HK-2 (cell line): ENCODE measurements around the gene KISS1.

ENCODE experiments used
- DNase-seq: peaks from one replicate; pipeline ENCODE4 v3.0.0-alpha.2; 2018; ENCODE audit not compliant: unreplicated experiment

Gene KISS1

DNA sequence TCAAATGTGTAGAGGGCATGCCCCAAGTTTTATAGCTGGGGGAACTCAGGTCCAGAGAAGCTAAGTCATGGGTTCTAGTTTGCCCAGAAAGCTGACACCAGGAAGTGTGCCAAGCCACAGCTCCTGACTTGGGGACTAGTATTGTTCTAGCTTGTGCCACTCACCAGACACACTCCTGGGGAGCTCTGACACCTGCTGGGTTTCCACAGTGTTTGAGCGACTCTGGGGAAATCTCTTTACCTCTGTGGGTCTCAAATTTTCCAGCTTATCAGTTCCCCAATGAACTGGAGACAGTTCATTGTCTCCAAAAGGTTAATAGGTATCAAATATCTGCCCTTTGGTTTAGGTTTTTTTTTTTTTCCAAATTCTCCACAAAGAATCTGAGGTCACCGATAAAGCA is 4.2 kb downstream of the KISS1 start:
- DNase-seq = no peak

DNA sequence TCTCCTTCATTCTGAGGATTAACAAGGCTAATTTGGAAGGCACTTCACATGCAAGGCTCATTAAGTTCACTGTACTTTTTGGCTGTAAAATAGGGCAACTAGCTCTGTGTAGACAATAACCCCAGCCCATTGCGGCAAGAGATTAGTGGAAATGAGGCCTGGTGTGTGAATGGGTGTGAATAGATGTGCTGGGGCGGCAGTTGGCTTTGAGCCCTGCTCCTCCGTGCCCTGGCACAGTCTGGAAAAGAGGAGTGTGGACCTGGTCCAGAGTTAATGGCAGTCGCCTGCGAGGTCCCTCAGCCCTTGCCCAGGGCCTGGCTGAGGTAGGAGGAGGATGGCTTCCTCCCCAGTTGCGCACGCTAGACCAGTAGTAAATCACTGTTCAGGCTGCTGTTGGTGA is 4.8 kb downstream of the KISS1 start:
- DNase-seq = no peak

DNA sequence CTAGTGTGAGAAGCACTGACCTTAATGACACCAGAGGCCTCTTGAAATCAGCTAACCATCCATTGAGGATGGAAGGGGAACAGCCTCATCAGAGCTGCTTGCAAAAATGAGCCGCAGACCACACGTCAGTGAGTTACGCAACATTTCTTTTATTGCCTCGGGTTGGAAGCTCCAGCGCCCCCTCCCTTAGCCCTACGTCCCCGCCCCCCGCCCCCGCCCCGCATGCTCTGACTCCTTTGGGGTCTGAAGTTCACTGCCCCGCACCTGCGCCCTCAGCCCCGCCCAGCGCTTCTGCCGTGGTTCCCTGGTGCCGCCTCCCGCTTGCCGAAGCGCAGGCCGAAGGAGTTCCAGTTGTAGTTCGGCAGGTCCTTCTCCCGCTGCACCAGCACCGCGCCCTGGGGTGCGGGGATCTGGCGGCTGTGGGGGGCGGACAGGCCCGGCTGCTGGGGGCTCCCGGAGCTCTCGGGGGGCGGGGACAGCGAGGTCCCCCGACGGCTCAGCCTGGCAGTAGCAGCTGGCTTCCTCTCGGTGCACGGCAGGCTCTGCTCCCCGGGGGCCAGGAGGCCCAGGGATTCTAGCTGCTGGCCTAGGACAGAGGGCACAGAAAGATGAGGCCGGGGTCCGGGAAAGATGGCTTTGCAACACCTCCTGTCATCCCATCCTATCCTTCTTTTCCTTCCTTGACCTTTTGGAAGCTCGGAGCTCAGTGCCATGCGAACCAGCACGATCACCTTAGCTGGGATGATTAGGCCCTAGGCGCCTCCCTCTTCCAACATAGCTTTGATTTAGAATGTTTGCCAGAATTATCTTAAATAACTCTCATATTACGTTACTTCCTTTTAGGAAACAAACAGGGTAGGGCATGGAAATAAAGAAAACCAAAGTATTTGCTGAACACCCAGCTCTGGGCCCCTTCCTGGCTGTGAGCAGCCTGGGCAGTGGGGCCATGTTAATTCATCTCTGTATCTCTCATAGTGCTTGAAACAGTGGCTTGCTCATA is 5.8 kb downstream of the KISS1 start:
- no peak for DNase-seq

DNA sequence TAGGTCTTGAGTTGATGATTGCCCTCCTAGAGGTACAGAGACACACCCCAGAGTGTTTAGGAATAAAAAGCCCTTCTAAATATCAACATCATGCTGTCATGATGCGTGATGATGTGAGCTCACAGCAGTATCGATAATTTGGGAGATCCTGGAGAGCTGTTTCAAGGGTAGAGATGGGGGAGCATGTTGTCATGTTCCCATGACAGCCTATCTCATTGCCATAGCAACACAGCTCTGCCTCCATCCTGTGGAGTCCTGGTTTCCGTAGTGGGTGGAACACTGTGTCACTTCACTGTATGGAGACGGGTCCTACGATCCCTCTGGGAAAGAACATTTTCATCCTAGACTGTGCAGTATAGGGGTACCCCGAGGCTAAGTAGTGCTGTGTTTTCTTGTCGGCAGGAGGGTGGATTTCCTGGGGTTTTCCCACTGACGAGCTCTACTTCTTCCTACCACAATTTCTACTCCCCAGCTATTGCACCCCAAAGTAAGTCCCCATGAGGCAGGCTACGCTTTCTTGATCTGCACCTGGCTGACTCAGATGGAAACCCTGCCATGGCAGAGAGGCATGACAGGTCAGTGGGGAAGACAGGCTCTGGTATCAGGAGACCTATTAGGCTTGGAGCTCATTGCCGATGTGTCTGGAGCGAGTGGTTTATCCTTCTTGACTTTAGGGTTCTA is 7.2 kb downstream of the KISS1 start:
- DNase-seq = no peak

DNA sequence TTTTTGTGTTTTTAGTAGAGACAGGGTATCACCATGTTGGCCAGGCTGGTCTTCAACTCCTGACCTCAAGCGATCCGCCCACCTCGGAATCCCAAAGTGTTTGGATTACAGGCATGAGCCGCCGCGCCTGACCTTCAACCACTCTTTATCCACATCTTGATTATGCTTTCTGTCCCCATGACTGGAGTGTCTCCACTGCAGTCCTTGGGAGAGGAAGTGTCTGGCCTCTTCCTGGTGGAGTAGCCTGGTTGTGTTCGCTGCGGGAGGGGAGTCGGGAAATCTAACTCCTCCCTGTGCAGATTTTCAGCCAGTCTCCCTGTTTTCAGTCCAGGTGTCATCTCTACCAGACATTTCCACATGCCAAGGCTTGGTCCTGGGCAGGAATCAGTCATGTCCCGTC is 9.7 kb downstream of the KISS1 start:
- no peak for DNase-seq

DNA sequence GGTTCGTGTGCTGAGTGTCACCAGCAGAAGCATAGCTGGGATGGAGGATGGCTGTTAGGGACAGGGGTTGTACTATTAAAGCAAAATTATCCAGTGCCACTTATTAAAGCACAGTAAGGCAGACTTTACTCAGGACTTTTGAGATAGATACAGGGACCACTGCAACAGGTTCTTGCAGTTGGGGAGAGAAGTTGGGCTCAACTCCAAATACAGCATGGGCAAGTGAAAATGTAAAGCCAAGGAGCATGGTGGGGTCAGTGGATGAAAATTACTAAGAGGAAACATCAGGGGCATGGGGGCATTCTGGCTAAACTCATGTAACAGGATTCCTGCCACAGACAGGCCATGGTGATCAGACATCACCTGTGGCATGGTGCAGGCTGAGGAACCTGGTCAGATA is 15.2 kb downstream of the KISS1 start:
- no peak for DNase-seq

DNA sequence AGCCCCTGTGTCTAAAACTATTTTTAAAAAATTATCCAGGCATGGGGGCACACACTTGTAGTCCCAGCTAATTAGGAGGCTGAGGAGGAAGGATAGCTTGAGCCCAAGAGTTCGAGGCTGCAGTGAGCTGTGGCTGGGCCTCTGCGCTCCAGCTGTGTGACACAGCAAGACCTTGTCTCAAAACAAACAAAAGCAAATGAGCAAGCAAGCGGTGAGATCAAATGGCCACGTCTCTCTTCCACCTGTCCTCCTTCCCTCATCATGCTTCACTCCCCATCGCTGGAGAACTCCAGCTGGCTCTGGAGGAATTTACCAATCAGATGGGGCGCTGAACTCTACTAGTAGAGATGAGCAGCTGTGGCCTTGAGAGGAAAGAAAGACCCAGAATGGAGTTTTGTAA is 16.2 kb downstream of the KISS1 start:
- no peak for DNase-seq

DNA sequence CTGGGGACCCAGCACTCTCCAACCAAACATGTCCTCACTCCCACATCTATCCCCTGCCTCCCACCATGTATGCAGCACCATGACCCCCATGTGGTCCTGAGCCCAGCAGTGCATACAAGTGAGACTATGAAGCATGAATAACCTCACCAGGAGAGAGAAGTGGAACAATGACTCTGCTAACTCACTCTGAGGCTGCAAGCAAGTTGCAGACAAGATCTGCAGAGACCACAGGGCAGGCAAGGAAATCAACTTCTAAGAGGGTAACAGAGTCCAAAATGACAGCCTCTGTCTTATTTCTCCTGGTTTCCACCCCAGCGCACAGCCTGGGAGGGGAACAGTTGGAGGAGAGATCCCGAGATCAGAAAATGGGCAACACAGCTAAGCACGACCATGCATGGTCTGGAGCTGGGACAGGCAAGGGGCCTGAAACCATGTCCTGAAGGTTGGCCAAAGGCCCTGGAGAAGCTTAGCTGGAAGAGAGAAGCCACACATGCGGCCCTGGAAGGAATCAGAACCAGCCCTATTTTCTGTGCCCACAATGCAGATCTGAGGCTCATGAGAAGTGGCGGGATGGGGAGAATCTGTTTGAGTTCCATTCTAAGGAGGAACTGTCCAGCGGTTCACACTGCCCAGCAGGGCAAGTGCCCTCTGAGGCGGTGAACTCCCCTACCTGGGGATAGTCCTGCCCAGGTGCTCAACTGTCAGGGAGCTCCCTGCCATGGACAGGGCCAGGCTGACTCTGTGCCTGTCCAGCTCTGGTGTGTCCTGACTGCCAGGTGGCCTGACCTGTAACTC is 17.6 kb downstream of the KISS1 start:
- DNase-seq = no peak

DNA sequence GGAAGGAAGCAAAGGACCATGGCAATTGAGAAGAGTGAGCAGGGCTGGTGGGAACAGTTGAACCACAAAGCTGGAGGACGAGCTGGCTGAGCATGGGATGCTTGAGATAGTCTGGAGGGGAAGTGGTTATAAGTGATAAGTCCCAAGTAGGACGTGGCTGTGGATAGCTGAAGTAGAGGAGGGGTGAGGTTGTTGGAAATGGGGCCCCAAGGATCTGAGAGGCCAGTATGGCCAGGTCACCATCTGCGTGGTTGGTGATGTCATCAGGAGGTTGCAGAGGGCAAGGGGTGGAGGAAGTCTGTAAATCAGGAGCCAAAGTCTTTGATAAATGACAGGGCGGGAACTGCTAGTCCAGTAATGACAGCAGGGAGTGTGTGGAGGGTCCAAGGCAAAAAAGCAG is 19.2 kb downstream of the KISS1 start:
- DNase-seq = no peak

DNA sequence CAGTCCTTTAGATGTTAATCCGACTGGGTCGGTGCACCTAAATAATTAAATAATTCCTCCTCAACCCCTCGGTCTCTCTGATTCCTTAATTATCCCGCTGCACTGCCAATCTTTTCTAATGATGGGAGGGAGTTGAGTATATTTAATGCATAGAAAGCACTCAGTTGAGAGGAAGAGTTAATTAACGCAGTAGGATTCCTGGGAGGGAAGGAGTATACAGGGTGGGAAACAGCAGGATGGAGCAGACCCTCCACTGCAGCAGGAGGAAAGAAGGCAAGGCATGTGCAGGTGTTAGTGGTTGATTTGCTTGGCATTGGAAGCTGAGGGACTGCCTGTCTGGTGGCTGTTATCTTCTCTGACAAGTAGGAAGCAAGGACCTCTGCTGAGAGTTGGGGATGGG is 20.2 kb downstream of the KISS1 start:
- DNase-seq = no peak

DNA sequence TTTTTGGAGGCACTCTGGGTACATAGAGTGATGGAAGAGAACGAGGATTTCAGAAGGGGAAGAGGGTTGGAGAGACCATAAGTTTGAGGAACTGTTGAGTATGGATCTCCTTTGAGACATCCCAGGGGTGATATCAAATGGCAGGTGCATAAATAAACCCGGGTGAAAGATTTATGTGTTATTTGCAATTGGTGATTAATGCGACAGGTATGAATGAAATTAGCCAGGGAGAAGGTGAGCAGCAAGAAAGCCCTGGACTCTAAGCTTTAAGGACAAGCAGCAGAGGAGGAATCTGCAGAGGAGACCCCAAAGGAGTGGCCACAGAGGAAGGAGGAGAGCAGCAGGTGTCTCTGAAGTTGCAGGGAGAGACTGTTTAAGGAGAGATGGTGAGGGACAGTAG is 21.3 kb downstream of the KISS1 start:
- no peak for DNase-seq

DNA sequence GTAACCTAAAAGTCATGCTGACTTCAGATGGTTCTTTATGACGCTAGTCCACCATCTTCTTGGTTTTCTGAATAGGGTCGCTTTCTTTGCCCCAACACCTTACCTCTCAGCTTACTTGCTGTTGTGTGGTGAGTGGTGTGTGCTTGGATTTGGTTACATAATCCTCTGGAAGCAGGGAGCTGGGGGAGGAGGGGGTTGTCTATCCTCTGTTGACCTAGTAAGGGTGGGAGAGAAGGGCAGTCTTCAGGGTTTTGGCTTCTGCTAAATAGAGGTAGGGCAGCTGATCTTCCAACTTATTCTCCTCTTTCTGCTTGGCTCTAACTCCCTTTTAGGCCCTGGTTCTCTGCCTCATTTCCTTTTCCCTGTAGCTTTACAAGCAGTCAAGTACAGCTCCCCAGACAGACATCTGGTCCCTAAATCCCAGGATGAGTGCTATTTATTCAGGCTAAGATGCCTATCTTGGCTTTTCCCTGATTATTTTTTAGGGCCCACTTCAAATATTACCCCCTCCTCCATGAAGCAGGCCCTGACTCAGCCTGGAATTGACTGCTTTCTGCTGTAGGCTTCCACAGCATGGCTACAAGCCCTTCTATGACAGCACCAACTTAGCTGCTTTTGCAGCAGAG is 23.8 kb downstream of the KISS1 start:
- DNase-seq = no peak

DNA sequence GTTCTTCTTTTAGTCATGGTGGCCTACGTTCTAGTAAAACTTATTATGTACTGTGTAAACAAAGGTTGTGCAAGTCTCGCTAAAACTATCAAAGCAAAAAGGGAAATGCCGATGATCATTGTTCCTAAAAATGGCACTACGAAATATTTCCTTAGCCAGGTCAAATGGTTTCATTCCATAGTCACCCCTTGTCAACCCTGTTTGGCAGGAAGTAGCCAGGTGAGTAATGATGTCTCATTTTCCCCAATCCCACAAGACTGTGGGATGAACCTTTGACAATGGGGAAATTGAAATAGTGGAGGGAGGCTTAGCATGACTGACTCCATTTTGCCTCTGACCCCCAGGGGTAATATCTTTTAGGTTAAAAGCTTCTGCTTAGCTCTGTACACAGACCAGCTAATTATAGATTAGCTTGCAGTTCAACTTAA is 24.5 kb downstream of the KISS1 start:
- no peak for DNase-seq

DNA sequence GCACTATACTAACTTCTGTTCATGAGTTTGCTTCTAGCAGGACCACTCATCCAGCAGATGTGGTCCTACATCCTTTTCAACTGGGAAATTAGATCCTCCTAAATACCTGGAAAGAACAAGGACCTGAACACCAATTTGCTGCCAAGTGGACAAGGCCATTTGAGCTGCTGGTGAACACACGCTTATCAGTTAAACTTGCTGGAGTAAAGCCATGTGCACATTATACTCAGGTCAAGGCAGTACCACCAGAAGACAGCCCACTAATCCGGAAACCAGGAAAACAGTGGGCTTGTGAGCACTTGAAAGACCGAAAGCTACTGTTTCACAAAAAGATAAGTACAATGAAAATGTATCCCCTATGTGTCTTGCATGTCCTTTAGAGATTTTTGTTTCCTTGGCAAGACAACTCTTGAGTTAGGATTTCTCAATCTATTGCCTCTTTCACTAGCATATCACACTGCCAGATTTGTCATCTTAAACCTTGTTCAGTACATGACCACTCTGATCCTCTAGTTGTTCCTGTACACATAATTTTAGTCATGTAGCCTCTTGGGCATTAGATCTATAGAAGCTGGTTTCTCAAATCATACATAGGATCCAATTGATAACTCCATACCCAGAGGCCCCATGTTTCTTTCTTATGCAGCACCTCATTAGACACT is 25.7 kb downstream of the KISS1 start:
- DNase-seq = no peak

DNA sequence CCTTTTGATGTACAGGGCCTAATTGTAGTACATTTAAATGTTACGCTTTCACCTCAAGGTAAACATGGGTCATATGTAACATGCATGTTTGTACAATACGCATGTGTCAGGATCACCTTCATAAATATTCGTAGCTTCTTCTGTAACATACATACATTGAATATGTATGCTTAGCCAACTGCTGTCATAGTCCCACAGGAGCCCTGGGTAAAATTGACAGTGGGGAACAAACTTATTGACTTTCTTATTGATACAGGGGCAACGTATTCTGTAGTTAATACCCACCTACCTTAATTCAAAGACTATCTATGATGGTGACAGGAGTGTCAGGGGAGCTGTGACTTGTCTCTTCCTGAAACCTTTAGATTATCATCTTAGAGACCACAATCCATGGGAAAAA is 26.4 kb downstream of the KISS1 start:
- DNase-seq = no peak

DNA sequence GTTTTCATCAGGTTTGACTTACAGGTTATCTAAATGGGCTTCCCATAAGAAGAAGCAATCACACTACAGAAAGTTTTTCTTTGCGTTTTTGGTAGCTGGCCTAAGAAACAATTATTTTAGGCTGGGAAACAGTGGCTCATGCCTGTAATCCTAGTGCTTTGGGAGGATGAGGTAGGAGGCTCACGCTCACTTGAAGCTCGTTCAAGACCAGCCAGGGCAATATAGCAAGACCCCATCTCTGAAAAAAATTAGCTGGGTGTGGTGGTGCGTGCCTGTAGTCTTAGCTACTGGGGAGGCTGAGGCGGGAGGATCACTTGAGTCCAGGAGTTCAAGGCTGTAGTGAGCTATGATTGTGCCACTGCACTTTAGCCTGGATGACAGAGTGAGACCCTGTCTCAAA is 28.6 kb downstream of the KISS1 start:
- no peak for DNase-seq

DNA sequence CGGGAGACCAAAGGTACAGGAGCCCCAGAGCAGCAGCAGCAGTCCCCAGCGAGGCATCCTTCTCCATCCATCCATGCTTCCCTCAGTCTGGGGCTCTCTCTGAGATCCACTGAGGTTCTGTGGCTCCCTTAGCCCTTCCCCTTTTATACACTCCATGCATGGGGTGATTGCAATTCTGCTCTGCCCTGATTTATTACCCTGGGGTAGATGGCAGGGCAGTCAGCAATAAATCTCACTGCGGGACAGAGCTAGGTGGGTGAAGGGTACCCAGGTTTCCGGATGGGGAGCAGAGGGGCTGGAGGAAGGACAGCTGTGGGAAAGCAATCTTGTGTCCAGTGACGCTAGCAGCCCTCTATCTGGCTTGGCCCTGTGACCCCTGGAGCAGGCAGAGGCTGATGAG is 30.1 kb downstream of the KISS1 start, which contains the start of gene REN:
TSS of gene REN (minus strand) at position 119 of the 400 bp plus-strand sequence. CDS start at position 75, 44 bp downstream.
- DNase-seq = no peak

DNA sequence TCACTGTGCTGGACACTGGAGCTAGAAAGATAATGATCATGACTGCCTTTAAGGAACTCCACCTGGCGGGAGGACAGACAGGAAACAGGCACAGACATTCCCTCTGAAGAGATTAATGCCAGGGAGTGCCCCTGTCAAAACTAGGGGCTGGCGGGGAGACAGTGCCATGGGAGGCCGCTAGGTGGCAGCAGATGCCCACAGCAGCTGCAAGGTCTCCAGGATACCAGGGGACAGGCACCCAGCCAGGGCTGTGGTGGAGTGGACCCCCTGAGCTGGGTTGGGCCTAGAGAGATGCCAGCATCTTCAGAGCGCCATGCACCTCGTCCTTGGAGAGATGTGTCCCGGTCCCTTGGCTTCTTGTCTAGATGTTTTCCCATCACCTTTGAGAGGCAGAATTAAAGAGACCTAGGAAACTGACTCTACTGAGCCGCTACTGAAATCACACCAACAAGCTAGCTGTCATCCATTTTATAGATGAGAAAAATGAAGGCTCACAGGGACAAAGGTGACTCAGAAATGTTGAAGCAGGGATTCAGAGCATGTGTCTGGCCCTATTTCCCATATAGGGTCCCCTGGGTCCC is 33.7 kb downstream of the KISS1 start:
- DNase-seq = peak; percentile 94

DNA sequence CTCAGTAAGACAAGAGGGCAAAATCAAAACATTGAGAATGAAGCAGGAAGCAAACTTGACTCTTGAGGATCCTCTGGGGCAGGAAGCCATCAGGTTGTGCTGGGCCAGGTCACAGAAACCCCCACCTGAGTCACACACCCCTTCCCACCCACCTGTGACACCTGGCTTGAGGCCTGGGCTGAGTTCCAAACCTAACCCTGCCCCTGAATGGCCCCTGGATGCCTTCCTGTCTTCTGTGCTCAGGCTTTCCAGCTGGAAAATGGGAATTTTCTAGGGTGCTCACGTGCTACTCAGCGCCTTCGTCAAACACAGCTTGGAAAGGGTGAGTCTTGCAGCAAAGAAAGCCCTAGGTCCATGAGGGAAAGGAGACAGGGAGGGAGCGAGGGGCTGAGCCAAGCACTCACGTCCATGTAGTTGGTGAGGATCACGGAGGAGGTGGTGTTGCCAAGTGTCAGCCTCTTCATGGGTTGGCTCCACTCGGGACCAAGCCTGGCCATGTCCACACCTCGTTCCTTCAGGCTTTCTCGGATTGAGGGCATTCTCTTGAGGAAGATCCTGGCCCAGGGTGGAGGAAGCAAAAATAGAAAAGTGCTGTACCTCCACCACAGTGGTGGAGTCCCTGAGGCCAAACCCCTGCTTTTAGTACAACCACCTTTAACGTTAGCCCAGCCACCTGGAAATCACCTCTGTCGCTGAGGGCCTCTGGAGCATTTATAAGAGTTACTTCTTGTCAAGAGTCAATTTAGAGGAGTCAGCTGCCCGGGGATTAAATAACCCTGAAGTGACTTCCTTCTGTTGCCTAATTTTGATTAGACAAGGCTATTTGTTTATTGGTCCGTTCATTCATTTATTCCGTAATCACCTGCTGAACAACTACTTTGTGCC is 34.4 kb downstream of the KISS1 start:
- DNase-seq = no peak

DNA sequence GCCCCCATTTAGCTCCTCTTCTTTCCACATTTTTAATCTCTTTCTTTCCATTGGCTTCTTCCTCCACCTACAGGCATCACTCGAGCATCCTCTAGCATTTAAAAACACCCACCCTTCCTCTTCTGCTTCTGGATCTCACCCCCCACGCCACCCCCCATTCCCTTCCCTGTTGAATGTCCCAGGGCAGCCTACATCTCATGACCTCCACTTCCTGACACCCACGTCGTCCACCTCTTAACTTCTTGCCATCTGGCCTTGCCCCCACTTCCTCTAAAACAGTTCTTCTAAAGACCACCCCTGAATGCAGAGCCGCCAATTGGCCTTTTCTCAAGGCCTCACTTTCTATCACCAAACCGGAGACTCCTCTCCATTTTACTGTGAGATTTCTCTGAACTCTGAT is 38.3 kb downstream of the KISS1 start:
- no peak for DNase-seq
